H1 (cell line): ENCODE results near the gene KATNAL1. TPM values are rescaled to one million over a fixed set of nuclear protein-coding genes. Genes with fewer than 3 reads are reported as not detected.

ENCODE experiments used
- CTCF ChIA-PET: fragments of 300-600 bp; sonication (Branson Sonifier 250); formaldehyde crosslinking; loops from one replicate; lab custom pipeline; 2021; ENCODE audit not compliant: partially characterized antibody; lab: Charles Lee
- POLR2A ChIA-PET: fragments of 300-600 bp; sonication (Branson Sonifier 250); formaldehyde crosslinking; loops from one replicate; lab custom pipeline; 2021; ENCODE audit warnings: inconsistent platforms; ENCODE audit not compliant: partially characterized antibody; lab: Charles Lee
- DNase-seq, 2 experiments: peaks; one replicate each; pipeline versions ENCODE4 v3.0.0 to v3.0.0-alpha.2; 2010 to 2022; ENCODE audit warnings: low spot score in 2 of 2, low read depth in 1 of 2, mixed read lengths in 1 of 2
- FAIRE-seq: peaks from 2 replicates; lab custom pipeline; 2011; peaks lifted over from hg19 to GRCh38; lab: Jason Lieb, UNC
- H2AFZ ChIP-seq: 2 replicates; pipeline ENCODE4 v1.8.1; 2012; ENCODE audit warnings: low read length, inconsistent platforms
- H2AK5ac ChIP-seq: 2 replicates; pipeline ENCODE4 v1.6.1; 2013; ENCODE audit warnings: low read depth, low read length
- H2BK120ac ChIP-seq: replicated peaks from 2 replicates; pipeline ENCODE3; 2013; ENCODE audit warnings: low read depth, low read length, inconsistent platforms
- H2BK12ac ChIP-seq: 2 replicates; pipeline ENCODE4 v1.6.1; 2013; ENCODE audit warnings: low read depth, low read length
- H2BK15ac ChIP-seq: 2 replicates; pipeline ENCODE4 v1.6.1; 2013; ENCODE audit warnings: low read length
- H2BK20ac ChIP-seq: 2 replicates; pipeline ENCODE4 v1.6.1; 2013; ENCODE audit warnings: low read length
- H2BK5ac ChIP-seq: 2 replicates; pipeline ENCODE4 v1.6.1; 2013; ENCODE audit warnings: low read depth, low read length
- H3K14ac ChIP-seq: 2 replicates; pipeline ENCODE4 v1.6.1; 2013; ENCODE audit warnings: inconsistent platforms; ENCODE audit not compliant: insufficient read length
- H3K18ac ChIP-seq: 2 replicates; pipeline ENCODE4 v1.6.1; 2013; ENCODE audit warnings: low read length; ENCODE audit errors: extremely low read depth
- H3K23ac ChIP-seq: 2 replicates; pipeline ENCODE4 v1.6.1; 2013; ENCODE audit warnings: inconsistent platforms; ENCODE audit not compliant: insufficient read length
- H3K23me2 ChIP-seq: 2 replicates; pipeline ENCODE4 v1.6.1; 2013; ENCODE audit warnings: low read depth, low read length
- H3K27ac ChIP-seq: 2 replicates; pipeline ENCODE4 v1.6.1; 2011; ENCODE audit warnings: low read depth, low read length, inconsistent platforms
- H3K27me3 ChIP-seq, 4 experiments: replicated peaks in 1 of 4; 1 replicate in 1 of 4; 2 replicates in 3 of 4; pipeline versions ENCODE4 v1.6.1 to v1.8.1; 2011 to 2013; ENCODE audit warnings: low read length in 3 of 4, mild to moderate bottlenecking in 3 of 4, inconsistent platforms in 2 of 4, mixed read lengths in 2 of 4, moderate library complexity in 1 of 4; ENCODE audit not compliant: control insufficient read depth in 3 of 4, insufficient read depth in 3 of 4; ENCODE audit errors: extremely low read depth in 1 of 4
- H3K36me3 ChIP-seq, 4 experiments: 2 replicates each; pipeline versions ENCODE4 v1.6.1 to v1.8.1; 2011 to 2013; ENCODE audit warnings: mild to moderate bottlenecking in 4 of 4, low read length in 3 of 4, moderate library complexity in 2 of 4, control low read depth in 1 of 4, inconsistent platforms in 1 of 4; ENCODE audit not compliant: insufficient read depth in 4 of 4, control insufficient read depth in 2 of 4
- H3K4ac ChIP-seq: replicated peaks from 2 replicates; pipeline ENCODE3; 2013; ENCODE audit warnings: low read length, low read depth, mixed read lengths, inconsistent platforms; ENCODE audit not compliant: insufficient read length
- H3K4me1 ChIP-seq, 4 experiments: replicated peaks in 1 of 4; 1 replicate in 1 of 4; 2 replicates in 3 of 4; pipeline versions ENCODE4 v1.6.1 to v1.8.1; 2011 to 2013; ENCODE audit warnings: low read length in 3 of 4, inconsistent platforms in 2 of 4, mixed read lengths in 1 of 4; ENCODE audit not compliant: insufficient read depth in 4 of 4, control insufficient read depth in 3 of 4
- H3K4me2 ChIP-seq, 2 experiments: 2 replicates each; pipeline versions ENCODE4 v1.6.1 to v1.8.1; 2011 to 2013; ENCODE audit warnings: low read depth in 2 of 2, low read length in 2 of 2, control low read depth in 1 of 2, inconsistent platforms in 1 of 2, mild to moderate bottlenecking in 1 of 2; ENCODE audit not compliant: insufficient read depth in 1 of 2
- H3K4me3 ChIP-seq, 4 experiments: fragments of 200-600, 300-600 bp in 1 of 4; sonication (generic), shearing (Covaris generic), sonication (Bioruptor Twin) in 1 of 4; 2 replicates each; pipeline versions ENCODE4 v1.5.1 to v1.8.1; 2011 to 2016; ENCODE audit warnings: low read length in 4 of 4, low read depth in 3 of 4, control low read depth in 2 of 4, inconsistent platforms in 2 of 4, mild to moderate bottlenecking in 2 of 4, mixed read lengths in 1 of 4, moderate library complexity in 1 of 4; ENCODE audit not compliant: insufficient read depth in 2 of 4; ENCODE audit errors: extremely low read depth in 1 of 4
- H3K56ac ChIP-seq: replicated peaks from 2 replicates; pipeline ENCODE3; 2013; ENCODE audit warnings: low read depth, mild to moderate bottlenecking, mixed read lengths, low read length, inconsistent platforms; ENCODE audit not compliant: insufficient read length
- H3K79me1 ChIP-seq: 2 replicates; pipeline ENCODE4 v1.6.1; 2013; ENCODE audit warnings: low read depth, low read length, control low read depth
- H3K79me2 ChIP-seq, 2 experiments: 2 replicates each; pipeline versions ENCODE4 v1.6.1 to v1.8.1; 2012 to 2013; ENCODE audit warnings: low read length in 2 of 2, mild to moderate bottlenecking in 2 of 2, inconsistent platforms in 1 of 2; ENCODE audit not compliant: insufficient read depth in 2 of 2, control insufficient read depth in 1 of 2
- H3K9ac ChIP-seq, 4 experiments: replicated peaks in 1 of 4; 1 replicate in 1 of 4; 2 replicates in 3 of 4; pipeline versions ENCODE4 v1.6.1 to v1.8.1; 2011 to 2013; ENCODE audit warnings: low read depth in 3 of 4, low read length in 3 of 4, control low read depth in 2 of 4, mild to moderate bottlenecking in 2 of 4, moderate library complexity in 2 of 4, inconsistent platforms in 1 of 4; ENCODE audit errors: extremely low read depth in 1 of 4
- H3K9me3 ChIP-seq, 2 experiments: 2 replicates each; pipeline versions ENCODE4 v1.6.1 to v1.8.1; 2012 to 2013; ENCODE audit warnings: mild to moderate bottlenecking in 2 of 2, moderate library complexity in 2 of 2, control low read depth in 1 of 2, inconsistent platforms in 1 of 2, low read depth in 1 of 2, low read length in 1 of 2, mixed read lengths in 1 of 2; ENCODE audit not compliant: insufficient read depth in 2 of 2
- H4K20me1 ChIP-seq, 2 experiments: replicated peaks in 1 of 2; 2 replicates each; pipeline versions ENCODE3 to v1.8.1; 2011 to 2013; ENCODE audit warnings: inconsistent platforms in 2 of 2, low read length in 2 of 2, mild to moderate bottlenecking in 1 of 2; ENCODE audit not compliant: insufficient read depth in 2 of 2, control insufficient read depth in 1 of 2
- H4K5ac ChIP-seq: 2 replicates; pipeline ENCODE4 v1.6.1; 2013; ENCODE audit warnings: low read length, low read depth, mixed read lengths, inconsistent platforms; ENCODE audit not compliant: insufficient read length
- H4K8ac ChIP-seq: 2 replicates; pipeline ENCODE4 v1.8.0; 2013; ENCODE audit warnings: mild to moderate bottlenecking, moderate library complexity, low read length, inconsistent platforms; ENCODE audit not compliant: insufficient read depth; ENCODE audit errors: extremely low read depth
- H4K91ac ChIP-seq: replicated peaks from 2 replicates; pipeline ENCODE3; 2013; ENCODE audit warnings: low read length, mixed read lengths, inconsistent platforms; ENCODE audit not compliant: insufficient read length
- BCL11A ChIP-seq, 2 experiments: IDR thresholded peaks; one replicate each; pipeline ENCODE4 v1.6.1; 2011; ENCODE audit warnings: low read depth in 2 of 2, low read length in 2 of 2, mild to moderate bottlenecking in 2 of 2
- CBX8 ChIP-seq: fragments of 300-800, 300-1000 bp; sonication (generic); IDR thresholded peaks from 2 replicates; pipeline ENCODE4 v1.7.1; 2016; ENCODE audit warnings: low read depth, low read length, borderline replicate concordance
- EGR1 ChIP-seq: IDR thresholded peaks from 2 replicates; pipeline ENCODE4 v1.6.1; 2011; ENCODE audit warnings: low read depth, low read length, borderline replicate concordance
- EP300 ChIP-seq, 2 experiments: IDR thresholded peaks; 1 replicate in 1 of 2; 2 replicates in 1 of 2; pipeline ENCODE4 v1.6.1; 2011 to 2012; ENCODE audit warnings: low read depth in 2 of 2, low read length in 2 of 2, mild to moderate bottlenecking in 2 of 2, borderline replicate concordance in 1 of 2, inconsistent platforms in 1 of 2, moderate library complexity in 1 of 2
- EZH2 ChIP-seq: fragments of 200-600 bp; sonication (generic); IDR thresholded peaks from 2 replicates; pipeline ENCODE4 v1.7.1; 2012; ENCODE audit warnings: low read depth, mild to moderate bottlenecking, moderate library complexity, low read length, inconsistent platforms; ENCODE audit not compliant: severe bottlenecking
- GABPA ChIP-seq: IDR thresholded peaks from 2 replicates; pipeline ENCODE4 v1.6.1; 2011; ENCODE audit warnings: mild to moderate bottlenecking, low read length, moderate library complexity, borderline replicate concordance; ENCODE audit not compliant: insufficient read depth
- GTF2F1 ChIP-seq: IDR thresholded peaks from 2 replicates; pipeline ENCODE4 v1.6.1; 2012; ENCODE audit warnings: low read depth, low read length, improper control_type of control experiment, borderline replicate concordance
- PHF8 ChIP-seq: fragments of 200-600 bp; sonication (generic); conservative IDR thresholded peaks from 2 replicates; pipeline ENCODE4 v1.7.1; 2012; ENCODE audit warnings: low read depth, mild to moderate bottlenecking, inconsistent platforms, low read length, moderate library complexity
- RAD21 ChIP-seq, 2 experiments: IDR thresholded peaks in 1 of 2; conservative IDR thresholded peaks in 1 of 2; 2 replicates each; pipeline ENCODE4 v1.6.1; 2011; ENCODE audit warnings: low read depth in 2 of 2, low read length in 2 of 2, improper control_type of control experiment in 1 of 2, inconsistent platforms in 1 of 2, mild to moderate bottlenecking in 1 of 2, moderate library complexity in 1 of 2
- SRF ChIP-seq: IDR thresholded peaks from 2 replicates; pipeline ENCODE4 v1.6.1; 2011; ENCODE audit warnings: mild to moderate bottlenecking, low read depth, low read length, moderate library complexity
- TCF12 ChIP-seq: IDR thresholded peaks from 2 replicates; pipeline ENCODE4 v1.6.1; 2011; ENCODE audit warnings: low read depth, mild to moderate bottlenecking, low read length
- WGBS, 2 experiments: shearing (Covaris generic) in 1 of 2; methylation state at CpG; one replicate each; pipeline versions ENCODE4 v1.1.6 to v1.1.7; 2013 to 2015; ENCODE audit warnings: low lambda C conversion rate in 2 of 2, mixed read lengths in 2 of 2, inconsistent platforms in 1 of 2, low coverage in 1 of 2, missing lambda C conversion rate in 1 of 2; ENCODE audit not compliant: insufficient replicate concordance in 2 of 2, insufficient coverage in 1 of 2, insufficient read length in 1 of 2; ENCODE audit errors: extremely low coverage in 1 of 2, missing lambda C conversion rate in 1 of 2; 5-methylcytosine and 5-hydroxymethylcytosine counted together
- polyA plus RNA-seq, 7 experiments: library from polyadenylated mRNA; depleted of rRNA in 3 of 7; stranded (reverse) in 5 of 7; unstranded in 2 of 7; fragments of >200 nt in 5 of 7; fragments of 200-250 nt in 2 of 7; gene quantifications; 1 replicate in 5 of 7; 2 replicates in 1 of 7; 4 replicates in 1 of 7; pipeline versions ENCODE4 v1.2.1 to v1.2.3, GENCODE V29; 2011 to 2013; ENCODE audit warnings: missing spikeins in 2 of 7, mixed read lengths in 2 of 7
- total RNA-seq: library from RNA; stranded (reverse); fragmentation: NEBNext Ultra II Directional; extraction: Animal tissue kit (Norgen Biotek cat#: 25700); gene quantifications from 2 replicates; pipeline ENCODE4 v1.2.1, GENCODE V29; 2021
- TF ChIP-seq, protein P1 (sequence below): IDR thresholded peaks from 2 replicates; pipeline ENCODE4 v1.6.1; 2012; ENCODE audit warnings: inconsistent platforms

Gene KATNAL1
- total and polyA plus RNA-seq, 2 of the 8 experiments (the other 6 are each of a cell fraction or from before 2014, with no cell fraction given) = 4.0 to 13.2 TPM

DNA sequence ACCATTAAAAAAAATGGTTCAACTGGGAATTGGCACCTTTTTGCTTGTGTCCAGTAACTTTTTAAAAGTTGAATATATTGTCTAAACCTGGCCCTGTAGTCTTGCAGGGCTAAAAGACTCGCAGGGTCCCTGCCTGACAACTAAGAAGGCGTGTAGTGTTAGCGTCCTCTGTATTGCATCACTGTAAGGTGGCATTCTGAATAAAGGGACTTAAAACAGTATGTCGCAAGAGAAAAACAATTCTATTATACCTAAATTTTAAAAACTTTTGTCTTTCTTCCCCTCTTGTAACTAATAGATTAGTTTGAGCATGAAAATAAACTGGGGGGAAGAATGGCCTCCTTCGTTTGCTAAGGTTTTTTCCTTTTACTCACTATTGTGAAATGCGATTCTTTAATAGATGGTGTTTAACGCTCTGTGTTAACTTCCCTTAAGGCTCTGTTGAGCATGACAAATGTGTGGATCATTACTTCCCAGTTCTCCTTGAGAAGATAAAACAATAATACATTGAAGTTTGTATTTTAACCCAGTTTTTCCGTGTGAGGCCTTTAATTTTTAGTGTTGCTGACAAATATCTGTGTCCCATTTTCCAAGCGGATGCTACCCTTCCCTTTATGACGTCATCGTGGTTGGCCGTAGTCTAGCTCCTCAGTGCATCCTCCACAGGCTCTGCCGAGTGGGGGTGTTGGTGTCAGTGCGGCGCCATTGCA is 134.6 kb downstream of the KATNAL1 start:
- Histone ChIP-seq H3K36me3 (no peaks in the 10 kb centered on the region), H4K20me1 (no peaks in the 10 kb centered on the region), H4K91ac (no peak overlapping the region), H3K56ac (no peak overlapping the region), H3K18ac (no peak overlapping the region), H3K4me3 (no peak overlapping the region), H3K4me1 (peaks cover 0 to 2% (median 0%) of the 10 kb centered on the region in 4 experiments; a peak in 1 of 7 replicates), H3K27ac (no peak overlapping the region), H3K27me3 (no peaks in the 10 kb centered on the region), H2AK5ac (no peak overlapping the region), H2BK20ac (no peak overlapping the region), H2BK5ac (no peak overlapping the region), H3K79me2 (no peaks in the 10 kb centered on the region), H2AFZ (no peak overlapping the region; the same call in 1 of the 2 replicates), H3K14ac (no peak overlapping the region), H4K5ac (no peak overlapping the region), H3K23ac (no peak overlapping the region), H3K4me2 (no peak overlapping the region), H4K8ac (no peak overlapping the region), H2BK12ac (no peak overlapping the region), H2BK120ac (no peak overlapping the region), H3K9me3 (no peaks in the 10 kb centered on the region), H3K4ac (no peak overlapping the region), H3K9ac (no peak overlapping the region), H3K23me2 (no peaks in the 10 kb centered on the region), H2BK15ac (no peak overlapping the region), H3K79me1 (no peaks in the 10 kb centered on the region)
- 89% methylated on average over 15 of the region's 15 CpGs; no CpG with 5 or more reads in 1 of the 2 experiments for WGBS, 2 experiments
- DNase-seq = no peak
- ChIA-PET POLR2A (no interaction called here), CTCF (no interaction called here)
- FAIRE-seq = no peak
- TF ChIP-seq PHF8 (no peak), EP300 (IDR thresholded peaks at IDR 0.05; ENCODE audit: borderline replicate concordance in 1 of 2, low read depth in 2 of 2, low read length in 2 of 2) (no peak), RAD21 (IDR thresholded peaks at IDR 0.05 in 1 of 2, conservative IDR thresholded peaks at IDR 0.05 in 1 of 2; ENCODE audit: low read depth in 2 of 2, low read length in 2 of 2) (no peak), SRF (no peak), EZH2 (no peak), TCF12 (no peak), EGR1 (no peak), CBX8 (no peak), BCL11A (IDR thresholded peaks at IDR 0.05; ENCODE audit: low read depth in 2 of 2, low read length in 2 of 2) (no peak), GABPA (no peak), GTF2F1 (no peak)
- TF ChIP-seq, protein P1, sequence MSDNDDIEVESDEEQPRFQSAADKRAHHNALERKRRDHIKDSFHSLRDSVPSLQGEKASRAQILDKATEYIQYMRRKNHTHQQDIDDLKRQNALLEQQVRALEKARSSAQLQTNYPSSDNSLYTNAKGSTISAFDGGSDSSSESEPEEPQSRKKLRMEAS = no peak
